Colonic mucosa (tissue), 4 donors: Measurements from ENCODE around the gene FXYD5. TPM values are rescaled to one million over a fixed set of nuclear protein-coding genes. Genes with fewer than 3 reads are reported as not detected.
A peak's percentile ranks its signal among the peaks of the same experiment; 100 is the strongest.

ENCODE experiments used
- DNase-seq: peaks from one replicate; pipeline ENCODE4 v3.0.0-alpha.2; 2020
- H3K27ac ChIP-seq: fragments of 200-600 bp; one replicate; pipeline ENCODE4 v1.8.0; 2021
- H3K27me3 ChIP-seq: fragments of 200-600 bp; one replicate; pipeline ENCODE4 v1.8.0; 2021
- H3K36me3 ChIP-seq: fragments of 200-600 bp; one replicate; pipeline ENCODE4 v1.8.0; 2021
- H3K4me1 ChIP-seq: fragments of 200-600 bp; one replicate; pipeline ENCODE4 v1.8.0; 2021; ENCODE audit warnings: mild to moderate bottlenecking
- H3K4me3 ChIP-seq: fragments of 200-600 bp; one replicate; pipeline ENCODE4 v1.8.0; 2021
- H3K9ac ChIP-seq, 2 donors: one replicate each; pipeline ENCODE4 v1.7.0; 2013; ENCODE audit warnings: control low read depth in 2 of 2, low read depth in 2 of 2, low read length in 2 of 2
- H3K9me3 ChIP-seq: fragments of 200-600 bp; one replicate; pipeline ENCODE4 v1.8.0; 2021
- CTCF ChIP-seq: fragments of 200-600 bp; IDR thresholded peaks from one replicate; pipeline ENCODE4 v1.8.0; 2022; ENCODE audit warnings: antibody characterized with exemption, mild to moderate bottlenecking
- intact Hi-C: fragments of 100-400 bp; cut with DNase I; formaldehyde crosslinking; loops from one replicate; pipeline ENCODE4 v1.14.1; 2022
- total RNA-seq, 2 donors: library from RNA; stranded (reverse); fragmentation: NEBNext Ultra II Directional in 1 of 2; extraction: Animal tissue kit (Norgen Biotek cat#: 25700) in 1 of 2; gene quantifications; one replicate each; pipeline ENCODE4 v1.2.1, GENCODE V29; 2021
- donor health status: healthy.
- donor health status: DM: no; HTN: no; CAD: no.
- donor health status: DM: no; HTN: no; CAD: no.

FXYD5 gene
- total RNA-seq, 2 donors from 2014 or later = 20.3 to 23.6 TPM

- Histone ChIP-seq H3K27ac (no peak overlapping the region), H3K27me3 (no peaks in the 10 kb centered on the region), H3K4me3 (no peak overlapping the region), H3K9ac (no peak overlapping the region), H3K36me3 (no peaks in the 10 kb centered on the region), H3K4me1 (peaks cover 6% of the 10 kb centered on the region), H3K9me3 (no peaks in the 10 kb centered on the region)
- no peak for DNase-seq
- no peak for TF ChIP-seq CTCF
- intact Hi-C loops = no loop called here
Measured at GRCh38 chr19:35212241-35212640, 57.7 kb downstream of the FXYD5 start.

- intact Hi-C loops = no loop called here
- TF ChIP-seq CTCF = no peak
- no peaks in the 10 kb centered on the region for H3K36me3 ChIP-seq
- H3K9ac ChIP-seq = peak overlapping the region; percentile 38 to 48
- no peaks in the 10 kb centered on the region for H3K27me3 ChIP-seq
- peaks cover 6% of the 10 kb centered on the region for H3K4me1 ChIP-seq
- H3K27ac ChIP-seq = peak overlapping the region; percentile 66
- no peaks in the 10 kb centered on the region for H3K9me3 ChIP-seq
- DNase-seq = peak; percentile 86
- H3K4me3 ChIP-seq = no peak overlapping the region
Measured at GRCh38 chr19:35213663-35214632, 59.4 kb downstream of the FXYD5 start.

- DNase-seq = no peak
- no peaks in the 10 kb centered on the region for H3K27me3 ChIP-seq
- intact Hi-C loops = no loop called here
Measured at GRCh38 chr19:35214766-35215422, 60.4 kb downstream of the FXYD5 start.

GRCh38 chr19:35216016-35216832 is 61.7 kb downstream of the FXYD5 start:
- no peak overlapping the region for H3K9ac ChIP-seq
- DNase-seq = no peak
- H3K36me3 ChIP-seq = no peaks in the 10 kb centered on the region
- peaks cover 6% of the 10 kb centered on the region for H3K4me1 ChIP-seq
- H3K27me3 ChIP-seq = no peaks in the 10 kb centered on the region
- no peak overlapping the region for H3K4me3 ChIP-seq
- H3K9me3 ChIP-seq = no peaks in the 10 kb centered on the region
- no peak overlapping the region for H3K27ac ChIP-seq
- TF ChIP-seq CTCF = no peak
- intact Hi-C loops = no loop called here

More at GRCh38 chr19:35214766-35215422, 60.4 kb downstream of the FXYD5 start:
- Histone ChIP-seq H3K9me3 (no peaks in the 10 kb centered on the region), H3K4me3 (no peak overlapping the region), H3K27ac (no peak overlapping the region), H3K36me3 (no peaks in the 10 kb centered on the region), H3K4me1 (peaks cover 6% of the 10 kb centered on the region), H3K9ac (no peak overlapping the region)
- no peak for TF ChIP-seq CTCF
